Measurements from ENCODE around the gene STRN. TPM values are rescaled to one million over a fixed set of nuclear protein-coding genes. Genes with fewer than 3 reads are reported as not detected.

The STRN gene
- total RNA-seq, 1 experiment from 2014 or later: 37.4 TPM

GRCh38 chr2:36805635-36806224, 160.6 kb downstream of the STRN start:
- ChIA-PET CTCF (no interaction called here), POLR2A (no interaction called here)
- DNase-seq (ENCODE audit: low read depth, low spot score): no peak
- no TSS peak for BruUV-seq (replicated peaks)
- Histone ChIP-seq H3K4me3 (ENCODE audit: low read depth in 2 of 2, low read length in 2 of 2) (no peak overlapping the region), H3K27ac (ENCODE audit: low read length) (no peak overlapping the region), H3K36me3 (ENCODE audit: control insufficient read depth, insufficient read depth, low read length) (no peaks in the 10 kb centered on the region), H3K4me1 (ENCODE audit: control insufficient read depth, insufficient read depth, low read length) (no peaks in the 10 kb centered on the region), H3K27me3 (ENCODE audit: control insufficient read depth, insufficient read depth, low read length) (no peaks in the 10 kb centered on the region), H3K9me3 (ENCODE audit: control insufficient read depth, insufficient read depth, low read depth, low read length) (0 out of 2 replicates have a peak, but pooled peaks cover 3% of the 10 kb centered on the region)
- in situ Hi-C loops (cut with HindIII; ENCODE audit: low pct_unique_long_range_greater_than_20kb, low sequenced_read_pairs): no loop called here
- no peak for ATAC-seq
- TF ChIP-seq SIN3A (IDR thresholded peaks at IDR 0.05; ENCODE audit: borderline replicate concordance, insufficient read depth, low read depth, low read length): no peak
- TF ChIP-seq POLR2AphosphoS5 (IDR thresholded peaks at IDR 0.05; ENCODE audit: low read depth, low read length): no peak
- no peak for TF ChIP-seq REST (IDR thresholded peaks at IDR 0.05; ENCODE audit: insufficient read depth in 1 of 2, low read depth in 2 of 2, low read length in 1 of 2)
- no peak for TF ChIP-seq CTCF (IDR thresholded peaks at IDR 0.05)
- TF ChIP-seq TCF7L2 (IDR thresholded peaks at IDR 0.05; ENCODE audit: low read depth, low read length): no peak
- intact Hi-C loops (cut with micrococcal nuclease; ENCODE audit: unreplicated experiment): no loop called here

GRCh38 chr2:36802952-36803351, 163.4 kb downstream of the STRN start:
- DNase-seq (ENCODE audit: low read depth, low spot score) (no peak), ATAC-seq (no peak)
- no peaks in the 10 kb centered on the region for H3K27me3 ChIP-seq (ENCODE audit: control insufficient read depth, insufficient read depth, low read length)
- H3K4me3 ChIP-seq (ENCODE audit: low read depth in 2 of 2, low read length in 2 of 2): no peak overlapping the region
- POLR2A ChIA-PET: no interaction called here
- CTCF ChIA-PET: interaction anchor here (0.5 kb wide), 1 partner anchor 135 kb away, joined by 4 read pairs; no protein-coding TSS in a partner anchor
- no peaks in the 10 kb centered on the region for H3K4me1 ChIP-seq (ENCODE audit: control insufficient read depth, insufficient read depth, low read length)
- in situ Hi-C loops (cut with HindIII; ENCODE audit: low pct_unique_long_range_greater_than_20kb, low sequenced_read_pairs): no loop called here
- no peaks in the 10 kb centered on the region for H3K36me3 ChIP-seq (ENCODE audit: control insufficient read depth, insufficient read depth, low read length)
- 0 out of 2 replicates have a peak, but pooled peaks cover 3% of the 10 kb centered on the region for H3K9me3 ChIP-seq (ENCODE audit: control insufficient read depth, insufficient read depth, low read depth, low read length)
- no peak for TF ChIP-seq CTCF (IDR thresholded peaks at IDR 0.05)
- TF ChIP-seq REST (IDR thresholded peaks at IDR 0.05; ENCODE audit: insufficient read depth in 1 of 2, low read depth in 2 of 2, low read length in 1 of 2): no peak
- no peak for TF ChIP-seq POLR2AphosphoS5 (IDR thresholded peaks at IDR 0.05; ENCODE audit: low read depth, low read length)
- no peak for TF ChIP-seq SIN3A (IDR thresholded peaks at IDR 0.05; ENCODE audit: borderline replicate concordance, insufficient read depth, low read depth, low read length)
- TF ChIP-seq TCF7L2 (IDR thresholded peaks at IDR 0.05; ENCODE audit: low read depth, low read length): no peak
- H3K27ac ChIP-seq (ENCODE audit: low read length): no peak overlapping the region
- intact Hi-C loops (cut with micrococcal nuclease; ENCODE audit: unreplicated experiment): no loop called here
- BruUV-seq (replicated peaks): no TSS peak
